ENCODE measurements around the gene RPS2.

The RPS2 gene

GRCh38 chr16:1918351-1919326, 46.0 kb downstream of the RPS2 start, which contains the start of gene HS3ST6:
TSS of gene HS3ST6 (minus strand) at chr16:1918415. CDS start at chr16:1918323, 92 bp downstream.
- H3K36me3 ChIP-seq (ENCODE audit: insufficient read depth, low read length) = no peaks in the 10 kb centered on the region
- H3K9ac ChIP-seq (ENCODE audit: low read depth, low read length, poor library complexity, severe bottlenecking) = no peak within 1 kb of the TSS
- no peak within 1 kb of the TSS for H3K4me2 ChIP-seq (ENCODE audit: low read depth, low read length, poor library complexity, severe bottlenecking)
- no peaks in the 10 kb centered on the region for H3K4me1 ChIP-seq (ENCODE audit: insufficient read depth, low read length, poor library complexity, severe bottlenecking)
- H3K4me3 ChIP-seq (ENCODE audit: low read length, poor library complexity, severe bottlenecking) = no peak within 1 kb of the TSS
- no peaks in the 10 kb centered on the region for H3F3A ChIP-seq (ENCODE audit: low read depth)
- H3K79me2 ChIP-seq (ENCODE audit: insufficient read depth, low read length) = no peaks in the 10 kb centered on the region
- no peaks in the 10 kb centered on the region for H4K20me1 ChIP-seq (ENCODE audit: insufficient read depth, low read length, poor library complexity, severe bottlenecking)
- H2AFZ ChIP-seq (ENCODE audit: low read length) = no peak within 1 kb of the TSS
- no peak for TF ChIP-seq EZH2phosphoT487 (IDR thresholded peaks at IDR 0.05; ENCODE audit: borderline replicate concordance)
- TF ChIP-seq CTCF (conservative IDR thresholded peaks at IDR 0.05; ENCODE audit: low read length) = no peak
- no peaks in the 10 kb centered on the region for H3K27me3 ChIP-seq (ENCODE audit: insufficient read depth, low read length, poor library complexity, severe bottlenecking)
- no peaks in the 10 kb centered on the region for H3K9me3 ChIP-seq (ENCODE audit: insufficient read depth, low read depth, low read length)
- no peaks in the 10 kb centered on the region for H3K9me2 ChIP-seq (replicated peaks; ENCODE audit: low read depth, low read length)

- Histone ChIP-seq H3K36me3 (ENCODE audit: insufficient read depth, low read length) (no peaks in the 10 kb centered on the region), H3F3A (ENCODE audit: low read depth) (no peaks in the 10 kb centered on the region), H3K9me3 (ENCODE audit: insufficient read depth, low read depth, low read length) (no peaks in the 10 kb centered on the region), H3K4me1 (ENCODE audit: insufficient read depth, low read length, poor library complexity, severe bottlenecking) (no peaks in the 10 kb centered on the region), H4K20me1 (ENCODE audit: insufficient read depth, low read length, poor library complexity, severe bottlenecking) (no peaks in the 10 kb centered on the region), H3K27me3 (ENCODE audit: insufficient read depth, low read length, poor library complexity, severe bottlenecking) (no peaks in the 10 kb centered on the region), H2AFZ (ENCODE audit: low read length) (no peak overlapping the region), H3K4me2 (ENCODE audit: low read depth, low read length, poor library complexity, severe bottlenecking) (no peak overlapping the region), H3K4me3 (ENCODE audit: low read length, poor library complexity, severe bottlenecking) (no peak overlapping the region), H3K9me2 (replicated peaks; ENCODE audit: low read depth, low read length) (no peaks in the 10 kb centered on the region), H3K79me2 (ENCODE audit: insufficient read depth, low read length) (no peaks in the 10 kb centered on the region), H3K9ac (ENCODE audit: low read depth, low read length, poor library complexity, severe bottlenecking) (no peak overlapping the region)
- TF ChIP-seq CTCF (conservative IDR thresholded peaks at IDR 0.05; ENCODE audit: low read length) = no peak
- TF ChIP-seq EZH2phosphoT487 (IDR thresholded peaks at IDR 0.05; ENCODE audit: borderline replicate concordance) = no peak
Measured at GRCh38 chr16:1917665-1918350, 46.8 kb downstream of the RPS2 start.

- H3K36me3 ChIP-seq (ENCODE audit: insufficient read depth, low read length) = no peaks in the 10 kb centered on the region
- H3K9me2 ChIP-seq (replicated peaks; ENCODE audit: low read depth, low read length) = no peaks in the 10 kb centered on the region
- H3K27me3 ChIP-seq (ENCODE audit: insufficient read depth, low read length, poor library complexity, severe bottlenecking) = no peaks in the 10 kb centered on the region
- no peak overlapping the region for H2AFZ ChIP-seq (ENCODE audit: low read length)
- H3K4me2 ChIP-seq (ENCODE audit: low read depth, low read length, poor library complexity, severe bottlenecking) = no peak overlapping the region
- H3K79me2 ChIP-seq (ENCODE audit: insufficient read depth, low read length) = no peaks in the 10 kb centered on the region
- TF ChIP-seq EZH2phosphoT487 (IDR thresholded peaks at IDR 0.05; ENCODE audit: borderline replicate concordance) (no peak), CTCF (conservative IDR thresholded peaks at IDR 0.05; ENCODE audit: low read length) (no peak)
- no peak overlapping the region for H3K9ac ChIP-seq (ENCODE audit: low read depth, low read length, poor library complexity, severe bottlenecking)
- H3K9me3 ChIP-seq (ENCODE audit: insufficient read depth, low read depth, low read length) = no peaks in the 10 kb centered on the region
- no peaks in the 10 kb centered on the region for H4K20me1 ChIP-seq (ENCODE audit: insufficient read depth, low read length, poor library complexity, severe bottlenecking)
- no peaks in the 10 kb centered on the region for H3K4me1 ChIP-seq (ENCODE audit: insufficient read depth, low read length, poor library complexity, severe bottlenecking)
- no peak overlapping the region for H3K4me3 ChIP-seq (ENCODE audit: low read length, poor library complexity, severe bottlenecking)
- H3F3A ChIP-seq (ENCODE audit: low read depth) = no peaks in the 10 kb centered on the region
Measured at GRCh38 chr16:1917056-1917664, 47.5 kb downstream of the RPS2 start.
